ENCODE data around the gene PLXNB1.

PLXNB1 gene

GRCh38 chr3:48429960-48430707, at the start of gene PLXNB1:
PLXNB1 (minus strand) TSS chr3:48430086; CDS start chr3:48424611, 5,475 bp downstream.
- no peak for TF ChIP-seq CTCF (IDR thresholded peaks at IDR 0.05)

- TF ChIP-seq CTCF (IDR thresholded peaks at IDR 0.05) = no peak
These were observed 49.0 kb upstream of the PLXNB1 start for GRCh38 chr3:48478626-48479555.

- TF ChIP-seq CTCF (IDR thresholded peaks at IDR 0.05) = no peak
These were observed 48.2 kb upstream of the PLXNB1 start for GRCh38 chr3:48477959-48478520.

- TF ChIP-seq CTCF (IDR thresholded peaks at IDR 0.05) = no peak
These were observed 46.7 kb upstream of the PLXNB1 start for GRCh38 chr3:48476426-48477053.

GRCh38 chr3:48475188-48475587, 45.3 kb upstream of the PLXNB1 start:
- TF ChIP-seq CTCF (IDR thresholded peaks at IDR 0.05) = no peak

GRCh38 chr3:48474619-48475018, 44.7 kb upstream of the PLXNB1 start:
- TF ChIP-seq CTCF (IDR thresholded peaks at IDR 0.05) = no peak

- no peak for TF ChIP-seq CTCF (IDR thresholded peaks at IDR 0.05)
These were observed 43.7 kb upstream of the PLXNB1 start for GRCh38 chr3:48473617-48473952.
